ENCODE results near the gene CASP1. TPM values are rescaled to one million over a fixed set of nuclear protein-coding genes. Genes with fewer than 3 reads are reported as not detected.

Gene CASP1
- total RNA-seq, 2 experiments from 2014 or later: 0.99 TPM; not detected in 1

GRCh38 chr11:104992781-104993180 is 42.2 kb downstream of the CASP1 start:
- no peak overlapping the region for H2AFZ ChIP-seq (ENCODE audit: low read length)
- no peak for DNase-seq (ENCODE audit: low spot score)
- no peaks in the 10 kb centered on the region for H3K9me3 ChIP-seq (ENCODE audit: low read length)
- no peak overlapping the region for H3K4me3 ChIP-seq (ENCODE audit: low read depth, low read length, poor library complexity, severe bottlenecking)
- H3K9me2 ChIP-seq (ENCODE audit: insufficient read depth, low read length): no peaks in the 10 kb centered on the region
- no TSS peak for BruUV-seq (replicated peaks)
- H3K4me1 ChIP-seq (ENCODE audit: insufficient read depth, low read length, poor library complexity, severe bottlenecking): no peaks in the 10 kb centered on the region
- CTCF ChIA-PET (ENCODE audit: unreplicated experiment): no interaction called here
- no peaks in the 10 kb centered on the region for H4K20me1 ChIP-seq (ENCODE audit: insufficient read depth, low read length)
- POLR2A ChIA-PET: no interaction called here
- intact Hi-C loops (cut with micrococcal nuclease; ENCODE audit: unreplicated experiment): no loop called here
- H3K79me2 ChIP-seq (ENCODE audit: insufficient read depth, low read depth, low read length): no peaks in the 10 kb centered on the region
- H3K36me3 ChIP-seq (ENCODE audit: insufficient read depth, low read length): no peaks in the 10 kb centered on the region
- TF ChIP-seq CTCF (conservative IDR thresholded peaks at IDR 0.05; ENCODE audit: low read length) (no peak), EZH2phosphoT487 (IDR thresholded peaks at IDR 0.05; ENCODE audit: borderline replicate concordance, low read depth, low read length) (no peak)
- H3K4me2 ChIP-seq (ENCODE audit: low read length): no peak overlapping the region
- H3K27ac ChIP-seq (ENCODE audit: low read depth, low read length, poor library complexity, severe bottlenecking): no peak overlapping the region

GRCh38 chr11:104991994-104992393 is 43.0 kb downstream of the CASP1 start:
- CTCF ChIA-PET (ENCODE audit: unreplicated experiment): no interaction called here
- H3K4me3 ChIP-seq (ENCODE audit: low read depth, low read length, poor library complexity, severe bottlenecking): no peak overlapping the region
- intact Hi-C loops (cut with micrococcal nuclease; ENCODE audit: unreplicated experiment): no loop called here

GRCh38 chr11:104984808-104985207 is 50.1 kb downstream of the CASP1 start:
- Histone ChIP-seq H3K36me3 (ENCODE audit: insufficient read depth, low read length) (no peaks in the 10 kb centered on the region), H3K9me3 (ENCODE audit: low read length) (no peaks in the 10 kb centered on the region), H2AFZ (ENCODE audit: low read length) (no peak overlapping the region), H4K20me1 (ENCODE audit: insufficient read depth, low read length) (no peaks in the 10 kb centered on the region), H3K27ac (ENCODE audit: low read depth, low read length, poor library complexity, severe bottlenecking) (no peak overlapping the region), H3K4me2 (ENCODE audit: low read length) (no peak overlapping the region), H3K79me2 (ENCODE audit: insufficient read depth, low read depth, low read length) (no peaks in the 10 kb centered on the region), H3K4me1 (ENCODE audit: insufficient read depth, low read length, poor library complexity, severe bottlenecking) (no peaks in the 10 kb centered on the region), H3K9me2 (ENCODE audit: insufficient read depth, low read length) (no peaks in the 10 kb centered on the region), H3K4me3 (ENCODE audit: low read depth, low read length, poor library complexity, severe bottlenecking) (no peak overlapping the region)
- no TSS peak for BruUV-seq (replicated peaks)
- TF ChIP-seq EZH2phosphoT487 (IDR thresholded peaks at IDR 0.05; ENCODE audit: borderline replicate concordance, low read depth, low read length): no peak
- no peak for TF ChIP-seq CTCF (conservative IDR thresholded peaks at IDR 0.05; ENCODE audit: low read length)
- ChIA-PET CTCF (ENCODE audit: unreplicated experiment) (no interaction called here), POLR2A (no interaction called here)
- no peak for DNase-seq (ENCODE audit: low spot score)
- intact Hi-C loops (cut with micrococcal nuclease; ENCODE audit: unreplicated experiment): no loop called here

More at GRCh38 chr11:104991994-104992393, 43.0 kb downstream of the CASP1 start:
- POLR2A ChIA-PET: no interaction called here
- BruUV-seq (replicated peaks): no TSS peak
- Histone ChIP-seq H3K27ac (ENCODE audit: low read depth, low read length, poor library complexity, severe bottlenecking) (no peak overlapping the region), H3K36me3 (ENCODE audit: insufficient read depth, low read length) (no peaks in the 10 kb centered on the region), H3K4me1 (ENCODE audit: insufficient read depth, low read length, poor library complexity, severe bottlenecking) (no peaks in the 10 kb centered on the region), H3K9me3 (ENCODE audit: low read length) (no peaks in the 10 kb centered on the region), H3K79me2 (ENCODE audit: insufficient read depth, low read depth, low read length) (no peaks in the 10 kb centered on the region), H2AFZ (ENCODE audit: low read length) (no peak overlapping the region), H4K20me1 (ENCODE audit: insufficient read depth, low read length) (no peaks in the 10 kb centered on the region), H3K9me2 (ENCODE audit: insufficient read depth, low read length) (no peaks in the 10 kb centered on the region), H3K4me2 (ENCODE audit: low read length) (no peak overlapping the region)
- TF ChIP-seq CTCF (conservative IDR thresholded peaks at IDR 0.05; ENCODE audit: low read length) (no peak), EZH2phosphoT487 (IDR thresholded peaks at IDR 0.05; ENCODE audit: borderline replicate concordance, low read depth, low read length) (no peak)
- DNase-seq (ENCODE audit: low spot score): no peak
